DND-41 (cell line): ENCODE results near the gene COPA.
A peak's percentile ranks its signal among the peaks of the same experiment; 100 is the strongest.

Source experiments
- ATAC-seq: fragments of 200-7000 bp; cut with Tn5 transposase; 3 replicates; pipeline ENCODE4 v1.9.1; 2021; ENCODE audit warnings: low read depth; ENCODE audit not compliant: insufficient read depth
- DNase-seq: peaks from one replicate; pipeline ENCODE4 v3.0.0-alpha.2; 2020
- H2AFZ ChIP-seq: 2 replicates; pipeline ENCODE4 v1.6.0; 2012; ENCODE audit warnings: low read depth, low read length
- H3K27ac ChIP-seq: 2 replicates; pipeline ENCODE4 v1.5.1; 2012; ENCODE audit warnings: low read length, inconsistent platforms
- H3K27me3 ChIP-seq: fragments of 200-600 bp; sonication (generic); 2 replicates; pipeline ENCODE4 v1.6.0; 2012; ENCODE audit warnings: low read length, mild to moderate bottlenecking, inconsistent platforms; ENCODE audit not compliant: insufficient read depth, poor library complexity
- H3K36me3 ChIP-seq: 2 replicates; pipeline ENCODE4 v1.5.1; 2012; ENCODE audit warnings: low read length, inconsistent platforms; ENCODE audit not compliant: insufficient read depth
- H3K4me1 ChIP-seq: 2 replicates; pipeline ENCODE4 v1.5.1; 2012; ENCODE audit warnings: mild to moderate bottlenecking, low read length; ENCODE audit not compliant: insufficient read depth
- H3K4me2 ChIP-seq: 2 replicates; pipeline ENCODE4 v1.6.0; 2012; ENCODE audit warnings: mild to moderate bottlenecking, moderate library complexity, low read length, inconsistent platforms; ENCODE audit not compliant: insufficient read depth
- H3K4me3 ChIP-seq, 2 experiments: fragments of 200-600 bp in 1 of 2; shearing (Covaris generic) in 1 of 2; 2 replicates each; pipeline ENCODE4 v1.5.1; 2012 to 2016; ENCODE audit warnings: inconsistent platforms in 2 of 2, low read length in 2 of 2, mild to moderate bottlenecking in 2 of 2, low read depth in 1 of 2, moderate library complexity in 1 of 2
- H3K79me2 ChIP-seq: 2 replicates; pipeline ENCODE4 v1.6.0; 2012; ENCODE audit warnings: low read length, inconsistent platforms; ENCODE audit not compliant: insufficient read depth
- H3K9ac ChIP-seq: 2 replicates; pipeline ENCODE4 v1.6.0; 2012; ENCODE audit warnings: low read depth, mild to moderate bottlenecking, inconsistent platforms, low read length, moderate library complexity
- H3K9me3 ChIP-seq: 2 replicates; pipeline ENCODE4 v1.5.1; 2012; ENCODE audit warnings: low read length, moderate library complexity, mild to moderate bottlenecking, inconsistent platforms; ENCODE audit not compliant: insufficient read depth, severe bottlenecking
- H4K20me1 ChIP-seq: 2 replicates; pipeline ENCODE4 v1.6.0; 2012; ENCODE audit warnings: low read length; ENCODE audit not compliant: insufficient read depth
- CTCF ChIP-seq: IDR thresholded peaks from 2 replicates; pipeline ENCODE4 v1.5.1; 2012; ENCODE audit warnings: borderline replicate concordance, low read length, moderate library complexity, mild to moderate bottlenecking; ENCODE audit not compliant: poor library complexity, severe bottlenecking; ENCODE audit errors: extremely low read depth
- EZH2 ChIP-seq: IDR thresholded peaks from 3 replicates; pipeline ENCODE4 v1.6.1; 2012; ENCODE audit warnings: borderline replicate concordance, low read depth, mild to moderate bottlenecking, moderate library complexity, low read length, inconsistent platforms; ENCODE audit not compliant: severe bottlenecking

Gene COPA

GRCh38 chr1:160376525-160377131 is 33.6 kb upstream of the COPA start:
- Histone ChIP-seq H3K4me3 (no peak overlapping the region), H4K20me1 (no peaks in the 10 kb centered on the region), H3K27ac (no peak overlapping the region), H3K9me3 (no peaks in the 10 kb centered on the region), H3K79me2 (no peaks in the 10 kb centered on the region), H3K4me1 (peaks cover 5% of the 10 kb centered on the region; the same call in 1 of the 2 replicates), H3K4me2 (peak overlapping the region; percentile 44; the same call in 1 of the 2 replicates), H3K9ac (no peak overlapping the region), H3K36me3 (no peaks in the 10 kb centered on the region), H3K27me3 (peaks cover 4% of the 10 kb centered on the region), H2AFZ (peak overlapping the region; percentile 78)
- TF ChIP-seq EZH2: no peak
- TF ChIP-seq CTCF: peak; percentile 93
- DNase-seq (peak; percentile 63), ATAC-seq (peak; percentile 96)

- no peak overlapping the region for H3K27ac ChIP-seq
- no peaks in the 10 kb centered on the region for H3K79me2 ChIP-seq
- ATAC-seq (no peak; the same call in 2 of the 3 replicates), DNase-seq (no peak)
- peak overlapping the region; percentile 78 for H2AFZ ChIP-seq
- TF ChIP-seq CTCF: no peak
- no peaks in the 10 kb centered on the region for H3K36me3 ChIP-seq
- no peaks in the 10 kb centered on the region for H3K9me3 ChIP-seq
- H3K4me2 ChIP-seq: peak overlapping the region; percentile 44; the same call in 1 of the 2 replicates
- H3K27me3 ChIP-seq: peaks cover 4% of the 10 kb centered on the region
- no peak overlapping the region for H3K4me3 ChIP-seq
- no peaks in the 10 kb centered on the region for H4K20me1 ChIP-seq
- peaks cover 5% of the 10 kb centered on the region; the same call in 1 of the 2 replicates for H3K4me1 ChIP-seq
- H3K9ac ChIP-seq: no peak overlapping the region
Observed at GRCh38 chr1:160375788-160376524, 32.9 kb upstream of the COPA start.

GRCh38 chr1:160374306-160375110 is 31.5 kb upstream of the COPA start:
- Histone ChIP-seq H3K9ac (no peak overlapping the region), H3K27ac (no peak overlapping the region), H4K20me1 (no peaks in the 10 kb centered on the region), H2AFZ (no peak overlapping the region), H3K9me3 (no peaks in the 10 kb centered on the region), H3K79me2 (no peaks in the 10 kb centered on the region), H3K4me2 (no peak overlapping the region), H3K4me1 (peaks cover 5% of the 10 kb centered on the region; the same call in 1 of the 2 replicates), H3K4me3 (no peak overlapping the region), H3K27me3 (peaks cover 4% of the 10 kb centered on the region), H3K36me3 (no peaks in the 10 kb centered on the region)
- DNase-seq: no peak
- TF ChIP-seq CTCF: no peak
- TF ChIP-seq EZH2: no peak
- no peak for ATAC-seq
